ENCODE measurements around the gene ARHGAP36. TPM values are rescaled to one million over a fixed set of nuclear protein-coding genes. Genes with fewer than 3 reads are reported as not detected.

The ARHGAP36 gene, protein sequence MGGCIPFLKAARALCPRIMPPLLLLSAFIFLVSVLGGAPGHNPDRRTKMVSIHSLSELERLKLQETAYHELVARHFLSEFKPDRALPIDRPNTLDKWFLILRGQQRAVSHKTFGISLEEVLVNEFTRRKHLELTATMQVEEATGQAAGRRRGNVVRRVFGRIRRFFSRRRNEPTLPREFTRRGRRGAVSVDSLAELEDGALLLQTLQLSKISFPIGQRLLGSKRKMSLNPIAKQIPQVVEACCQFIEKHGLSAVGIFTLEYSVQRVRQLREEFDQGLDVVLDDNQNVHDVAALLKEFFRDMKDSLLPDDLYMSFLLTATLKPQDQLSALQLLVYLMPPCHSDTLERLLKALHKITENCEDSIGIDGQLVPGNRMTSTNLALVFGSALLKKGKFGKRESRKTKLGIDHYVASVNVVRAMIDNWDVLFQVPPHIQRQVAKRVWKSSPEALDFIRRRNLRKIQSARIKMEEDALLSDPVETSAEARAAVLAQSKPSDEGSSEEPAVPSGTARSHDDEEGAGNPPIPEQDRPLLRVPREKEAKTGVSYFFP
- total RNA-seq (2014; rRNA removed; shearing (Covaris generic)) (not detected in 2 replicates), total RNA-seq (2022) (not detected in 2 replicates), Bru-seq, nascent RNA (percentile 4 among the genes with signal in this experiment), BruChase-seq, experiment 1, labeled RNA remaining after a 6-hour chase (not detected), BruChase-seq, experiment 2, labeled RNA remaining after a 2-hour chase (percentile 4 among the genes with signal in this experiment)
- long read RNA-seq = 0 reads

DNA sequence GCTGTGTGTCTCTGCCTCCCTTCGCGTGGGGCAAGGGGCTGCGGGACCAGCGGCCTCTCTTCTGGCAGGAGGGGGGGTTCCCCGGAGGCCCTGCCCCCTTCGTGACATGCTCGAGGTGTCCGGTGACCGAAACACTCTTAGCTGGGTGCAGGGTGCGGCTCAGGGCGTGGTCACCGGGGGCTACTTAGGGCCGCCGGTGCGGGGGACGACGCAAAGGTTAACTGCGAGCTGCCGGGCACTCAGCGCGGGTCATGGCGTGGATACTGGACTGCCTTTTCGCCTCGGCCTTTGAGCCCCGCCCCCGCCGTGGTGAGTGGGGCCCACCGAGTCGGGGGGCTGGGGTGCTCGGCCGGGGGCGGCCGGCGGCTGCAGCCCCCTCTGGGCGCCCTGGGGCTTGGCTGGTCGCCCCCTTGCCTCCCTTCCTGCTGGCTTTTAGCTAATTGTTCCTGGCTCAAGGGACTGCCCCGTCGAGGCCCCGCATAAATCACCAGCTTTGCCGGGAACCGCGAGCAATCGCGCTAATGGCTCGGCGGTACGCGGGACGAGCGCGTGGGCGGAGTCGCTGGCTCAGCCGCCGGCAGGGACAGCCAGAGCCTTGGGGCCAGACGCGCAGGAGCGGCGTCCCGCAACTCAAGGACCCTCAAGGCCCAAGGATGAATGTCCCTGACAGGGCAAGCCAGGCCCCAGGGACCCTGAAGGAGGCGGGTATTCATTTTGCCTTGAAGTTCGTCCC is at the start of gene ARHGAP36:
Gene ARHGAP36 (plus strand): TSS at position 211 of the 733 bp plus-strand sequence. CDS start 23,320 bp downstream, outside the sequence.
- TF ChIP-seq, protein P1, sequence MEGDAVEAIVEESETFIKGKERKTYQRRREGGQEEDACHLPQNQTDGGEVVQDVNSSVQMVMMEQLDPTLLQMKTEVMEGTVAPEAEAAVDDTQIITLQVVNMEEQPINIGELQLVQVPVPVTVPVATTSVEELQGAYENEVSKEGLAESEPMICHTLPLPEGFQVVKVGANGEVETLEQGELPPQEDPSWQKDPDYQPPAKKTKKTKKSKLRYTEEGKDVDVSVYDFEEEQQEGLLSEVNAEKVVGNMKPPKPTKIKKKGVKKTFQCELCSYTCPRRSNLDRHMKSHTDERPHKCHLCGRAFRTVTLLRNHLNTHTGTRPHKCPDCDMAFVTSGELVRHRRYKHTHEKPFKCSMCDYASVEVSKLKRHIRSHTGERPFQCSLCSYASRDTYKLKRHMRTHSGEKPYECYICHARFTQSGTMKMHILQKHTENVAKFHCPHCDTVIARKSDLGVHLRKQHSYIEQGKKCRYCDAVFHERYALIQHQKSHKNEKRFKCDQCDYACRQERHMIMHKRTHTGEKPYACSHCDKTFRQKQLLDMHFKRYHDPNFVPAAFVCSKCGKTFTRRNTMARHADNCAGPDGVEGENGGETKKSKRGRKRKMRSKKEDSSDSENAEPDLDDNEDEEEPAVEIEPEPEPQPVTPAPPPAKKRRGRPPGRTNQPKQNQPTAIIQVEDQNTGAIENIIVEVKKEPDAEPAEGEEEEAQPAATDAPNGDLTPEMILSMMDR (conservative IDR thresholded peaks at IDR 0.05; ENCODE audit: low read length) = no peak
- Histone ChIP-seq H3K4me2 (ENCODE audit: low read length) (no peak within 1 kb of the TSS), H3K4me3 (ENCODE audit: low read depth, low read length, poor library complexity, severe bottlenecking) (no peak within 1 kb of the TSS), H3K4me1 (ENCODE audit: insufficient read depth, low read length, poor library complexity, severe bottlenecking) (no peaks in the 10 kb centered on the region), H3K79me2 (ENCODE audit: insufficient read depth, low read depth, low read length) (no peaks in the 10 kb centered on the region), H3K36me3 (ENCODE audit: insufficient read depth, low read length) (no peaks in the 10 kb centered on the region), H4K20me1 (ENCODE audit: insufficient read depth, low read length) (no peaks in the 10 kb centered on the region), H3K9me2 (ENCODE audit: insufficient read depth, low read length) (no peaks in the 10 kb centered on the region), H2AFZ (ENCODE audit: low read length) (no peak within 1 kb of the TSS), H3K27ac (ENCODE audit: low read depth, low read length, poor library complexity, severe bottlenecking) (no peak within 1 kb of the TSS), H3K9me3 (ENCODE audit: low read length) (no peaks in the 10 kb centered on the region)
- ChIA-PET CTCF (ENCODE audit: unreplicated experiment) (no interaction called here), POLR2A (no interaction called here)
- intact Hi-C loops (cut with micrococcal nuclease; ENCODE audit: unreplicated experiment) = no loop called here
- DNase-seq (ENCODE audit: low spot score) = no peak
- BruUV-seq (replicated peaks) = no TSS peak

DNA sequence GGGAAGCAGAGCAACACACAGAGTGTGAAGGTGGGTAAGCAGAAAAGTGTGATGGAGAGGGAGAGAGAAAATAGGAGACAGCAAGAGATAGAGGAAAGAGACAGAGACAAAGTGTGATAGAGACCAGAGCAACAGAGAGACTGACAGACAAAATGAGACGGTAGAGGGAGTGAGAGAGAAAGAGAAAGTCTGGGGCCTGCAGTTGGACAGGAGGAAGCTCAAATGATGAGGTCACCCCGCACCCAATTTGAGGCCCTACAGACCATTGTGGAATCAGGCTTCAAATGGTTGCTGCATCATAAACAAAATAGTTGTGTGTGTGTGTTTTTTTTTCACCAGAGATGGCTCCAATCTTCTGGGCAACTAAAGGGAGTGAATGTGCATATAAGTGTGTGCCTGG is 48.0 kb upstream of the ARHGAP36 start:
- no peak for DNase-seq (ENCODE audit: low spot score)
- H3K9me3 ChIP-seq (ENCODE audit: low read length) = no peaks in the 10 kb centered on the region
- ChIA-PET CTCF (ENCODE audit: unreplicated experiment) (no interaction called here), POLR2A (no interaction called here)
- no peak overlapping the region for H2AFZ ChIP-seq (ENCODE audit: low read length)
- intact Hi-C loops (cut with micrococcal nuclease; ENCODE audit: unreplicated experiment) = no loop called here
- no peaks in the 10 kb centered on the region for H4K20me1 ChIP-seq (ENCODE audit: insufficient read depth, low read length)
- H3K9me2 ChIP-seq (ENCODE audit: insufficient read depth, low read length) = no peaks in the 10 kb centered on the region
- TF ChIP-seq, protein P1 (conservative IDR thresholded peaks at IDR 0.05; ENCODE audit: low read length) = no peak
- no peak for TF ChIP-seq EZH2phosphoT487 (IDR thresholded peaks at IDR 0.05; ENCODE audit: borderline replicate concordance, low read depth, low read length)
- no peaks in the 10 kb centered on the region for H3K4me1 ChIP-seq (ENCODE audit: insufficient read depth, low read length, poor library complexity, severe bottlenecking)
- BruUV-seq (replicated peaks) = no TSS peak
- H3K4me3 ChIP-seq (ENCODE audit: low read depth, low read length, poor library complexity, severe bottlenecking) = no peak overlapping the region
- no peaks in the 10 kb centered on the region for H3K36me3 ChIP-seq (ENCODE audit: insufficient read depth, low read length)
- no peaks in the 10 kb centered on the region for H3K79me2 ChIP-seq (ENCODE audit: insufficient read depth, low read depth, low read length)
- H3K4me2 ChIP-seq (ENCODE audit: low read length) = no peak overlapping the region
- no peak overlapping the region for H3K27ac ChIP-seq (ENCODE audit: low read depth, low read length, poor library complexity, severe bottlenecking)

Measured in OCI-LY7 (cell line).